ENCODE data around the gene PAK1. TPM values are rescaled to one million over a fixed set of nuclear protein-coding genes. Genes with fewer than 3 reads are reported as not detected.

PAK1 gene
- total and polyA plus RNA-seq, 2 donors (not counting 3 experiments of a cell fraction or from before 2014, with no cell fraction given): 5.6 to 12.9 TPM

DNA sequence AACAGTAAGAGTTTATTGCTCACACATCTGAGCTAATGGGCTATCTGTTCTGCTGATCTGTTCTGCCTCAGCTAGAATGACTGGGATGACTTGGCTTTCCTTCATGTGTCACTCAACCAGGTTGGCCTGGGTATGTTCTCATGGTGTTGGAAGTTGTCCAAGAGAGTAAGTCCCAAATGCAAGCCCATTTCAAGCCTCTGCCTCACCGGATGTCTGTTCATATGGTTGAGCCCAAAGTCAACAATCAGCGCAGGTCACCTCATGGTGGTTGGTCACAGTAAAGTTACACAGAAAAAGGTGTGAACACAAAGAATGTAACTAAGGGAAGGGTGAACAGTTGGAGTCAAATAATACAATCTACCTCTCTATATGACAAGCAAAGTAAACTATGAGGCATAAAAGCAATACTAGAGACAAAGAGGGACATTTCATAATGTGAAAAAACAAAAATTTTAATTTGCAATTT, 174.3 kb downstream of the PAK1 start:
- intact Hi-C loops (cut with micrococcal nuclease) (no loop called here), dilution Hi-C loops (cut with MboI; ENCODE audit: extremely low pct_ligation_motif_present, low sequenced_read_pairs) (no loop called here)
- H3K27ac ChIP-seq (ENCODE audit: insufficient read depth, low read depth, low read length): no peak overlapping the region
- H3K9me1 ChIP-seq (replicated peaks; ENCODE audit: control insufficient read depth, extremely low read depth, insufficient read depth, low read length): no peaks in the 10 kb centered on the region
- no peak overlapping the region for H3K9ac ChIP-seq (replicated peaks; ENCODE audit: extremely low read depth, insufficient read depth, low read length)
- H3K27me3 ChIP-seq (ENCODE audit: control insufficient read depth in 2 of 2, insufficient read depth in 2 of 2, low read length in 2 of 2): peaks cover 0 to under 1% of the 10 kb centered on the region in 2 experiments
- H3K4me2 ChIP-seq (ENCODE audit: insufficient read depth, low read length): no peak overlapping the region
- H3K4me1 ChIP-seq (ENCODE audit: control insufficient read depth, extremely low read depth, insufficient read depth, low read length): no peaks in the 10 kb centered on the region
- H3K36me3 ChIP-seq (ENCODE audit: control insufficient read depth in 2 of 2, extremely low read depth in 1 of 2, insufficient read depth in 2 of 2, low read length in 2 of 2): no peaks in the 10 kb centered on the region
- H3K79me2 ChIP-seq (ENCODE audit: control insufficient read depth, insufficient read depth, low read length): no peaks in the 10 kb centered on the region
- FAIRE-seq (peak; percentile 18), DNase-seq (ENCODE audit: low read depth, low spot score) (no peak)
- no peaks in the 10 kb centered on the region for H3K9me3 ChIP-seq (replicated peaks; ENCODE audit: control insufficient read depth, insufficient read depth, low read length)
- no peak overlapping the region for H3K4me3 ChIP-seq (replicated peaks in 1 of 3; ENCODE audit: insufficient read depth in 1 of 3, low read depth in 1 of 3, low read length in 3 of 3)
- no TSS peak for BruUV-seq (replicated peaks)
- ChIA-PET CTCF (interaction anchor here (1.5 kb wide), 2 partner anchors 15 to 49 kb away, joined by 3 read pairs; no protein-coding TSS in a partner anchor), POLR2A (no interaction called here)
- H2AFZ ChIP-seq (ENCODE audit: low read depth, low read length): no peak overlapping the region
- no peak for TF ChIP-seq JUN (IDR thresholded peaks at IDR 0.05; ENCODE audit: borderline replicate concordance, insufficient read depth, insufficient read length, low read depth)
- no peak for TF ChIP-seq POLR2AphosphoS5 (IDR thresholded peaks at IDR 0.05; ENCODE audit: insufficient read depth, low read depth, low read length)
- TF ChIP-seq EZH2 (IDR thresholded peaks at IDR 0.05; ENCODE audit: borderline replicate concordance, low read depth, low read length, severe bottlenecking): no peak
- TF ChIP-seq POLR2A (IDR thresholded peaks at IDR 0.05; ENCODE audit: low read depth, low read length): no peak
- TF ChIP-seq, protein P1, sequence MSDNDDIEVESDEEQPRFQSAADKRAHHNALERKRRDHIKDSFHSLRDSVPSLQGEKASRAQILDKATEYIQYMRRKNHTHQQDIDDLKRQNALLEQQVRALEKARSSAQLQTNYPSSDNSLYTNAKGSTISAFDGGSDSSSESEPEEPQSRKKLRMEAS (IDR thresholded peaks at IDR 0.05; ENCODE audit: insufficient read depth, insufficient read length): no peak
- TF ChIP-seq GATA2 (IDR thresholded peaks at IDR 0.05; ENCODE audit: insufficient read depth, insufficient read length, low read depth, low read length): no peak
- TF ChIP-seq MYC (IDR thresholded peaks at IDR 0.05; ENCODE audit: low read depth, low read length): no peak
- no peak for TF ChIP-seq FOS (IDR thresholded peaks at IDR 0.05; ENCODE audit: borderline replicate concordance, insufficient read depth, low read length)
- TF ChIP-seq, protein P2, sequence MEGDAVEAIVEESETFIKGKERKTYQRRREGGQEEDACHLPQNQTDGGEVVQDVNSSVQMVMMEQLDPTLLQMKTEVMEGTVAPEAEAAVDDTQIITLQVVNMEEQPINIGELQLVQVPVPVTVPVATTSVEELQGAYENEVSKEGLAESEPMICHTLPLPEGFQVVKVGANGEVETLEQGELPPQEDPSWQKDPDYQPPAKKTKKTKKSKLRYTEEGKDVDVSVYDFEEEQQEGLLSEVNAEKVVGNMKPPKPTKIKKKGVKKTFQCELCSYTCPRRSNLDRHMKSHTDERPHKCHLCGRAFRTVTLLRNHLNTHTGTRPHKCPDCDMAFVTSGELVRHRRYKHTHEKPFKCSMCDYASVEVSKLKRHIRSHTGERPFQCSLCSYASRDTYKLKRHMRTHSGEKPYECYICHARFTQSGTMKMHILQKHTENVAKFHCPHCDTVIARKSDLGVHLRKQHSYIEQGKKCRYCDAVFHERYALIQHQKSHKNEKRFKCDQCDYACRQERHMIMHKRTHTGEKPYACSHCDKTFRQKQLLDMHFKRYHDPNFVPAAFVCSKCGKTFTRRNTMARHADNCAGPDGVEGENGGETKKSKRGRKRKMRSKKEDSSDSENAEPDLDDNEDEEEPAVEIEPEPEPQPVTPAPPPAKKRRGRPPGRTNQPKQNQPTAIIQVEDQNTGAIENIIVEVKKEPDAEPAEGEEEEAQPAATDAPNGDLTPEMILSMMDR (IDR thresholded peaks at IDR 0.05; ENCODE audit: extremely low read depth in 1 of 2, insufficient read depth in 1 of 2, low read depth in 1 of 2, low read length in 2 of 2): no peak
- no peaks in the 10 kb centered on the region for H4K20me1 ChIP-seq (replicated peaks; ENCODE audit: control insufficient read depth, extremely low read depth, insufficient read depth, low read length)

All from endothelial cell of umbilical vein (primary cell).